Ascending aorta (tissue), 2 donors: ENCODE measurements around the gene PLIN4. TPM values are rescaled to one million over a fixed set of nuclear protein-coding genes. Genes with fewer than 3 reads are reported as not detected.

ENCODE experiments used
- DNase-seq, 2 donors: peaks; one replicate each; pipeline ENCODE4 v3.0.0-alpha.2; 2019; ENCODE audit warnings: low spot score in 2 of 2
- H3K27ac ChIP-seq, 2 donors: fragments of 200-600 bp; sonication (generic); one replicate each; pipeline ENCODE4 v1.5.1; 2016 to 2017; ENCODE audit warnings: mild to moderate bottlenecking in 1 of 2
- H3K27me3 ChIP-seq: fragments of 200-600 bp; sonication (generic); one replicate; pipeline ENCODE4 v1.5.1; 2017
- H3K36me3 ChIP-seq, 2 donors: fragments of 200-600 bp; sonication (generic); one replicate each; pipeline ENCODE4 v1.5.1; 2016
- H3K4me1 ChIP-seq, 2 donors: fragments of 200-600 bp; sonication (generic); one replicate each; pipeline ENCODE4 v1.5.1; 2016 to 2017; ENCODE audit warnings: mild to moderate bottlenecking in 1 of 2
- H3K4me3 ChIP-seq, 2 donors: fragments of 200-600 bp; sonication (generic); one replicate each; pipeline ENCODE4 v1.5.1; 2016 to 2017; ENCODE audit warnings: mild to moderate bottlenecking in 1 of 2
- H3K9me3 ChIP-seq, 2 donors: fragments of 200-600 bp; sonication (generic); one replicate each; pipeline ENCODE4 v1.5.1; 2016
- intact Hi-C: fragments of 100-400 bp; cut with DNase I; formaldehyde crosslinking; loops from one replicate; pipeline ENCODE4 v1.15.1; 2023
- total RNA-seq: library from RNA; depleted of rRNA; stranded (reverse); fragments of >200 nt; gene quantifications from one replicate; pipeline ENCODE4 v1.1.0, GENCODE V29; 2016
- TF ChIP-seq, protein P1 (sequence below), 3 experiments: fragments of 200-600 bp in 2 of 3; fragments of 450-650 bp in 1 of 3; sonication (generic) in 2 of 3; IDR thresholded peaks; one replicate each; pipeline ENCODE4 v1.5.1; 2016 to 2019; ENCODE audit warnings: antibody characterized with exemption in 3 of 3, mild to moderate bottlenecking in 1 of 3, moderate library complexity in 1 of 3

Gene PLIN4
- total RNA-seq, 1 donor from 2014 or later, result 15.1 TPM

DNA sequence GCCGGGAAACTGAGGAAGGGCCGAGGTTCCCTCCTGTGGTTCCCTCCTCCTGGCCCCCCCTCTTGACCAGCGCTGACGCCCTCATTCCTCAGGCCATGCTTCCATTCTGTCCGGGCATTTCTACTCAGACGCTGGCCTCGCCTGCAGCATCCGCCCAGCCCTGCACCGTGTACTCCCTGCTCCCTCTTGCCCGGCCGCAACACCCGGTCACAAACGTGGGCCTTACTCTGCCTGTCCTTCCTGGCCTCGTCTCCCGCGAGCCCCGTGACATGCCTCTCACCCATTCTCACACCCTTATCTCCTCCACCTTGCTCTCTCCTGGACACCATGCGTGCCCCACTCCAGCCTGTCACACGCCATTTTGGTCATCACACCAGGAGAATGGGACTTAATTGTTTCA, 34.9 kb downstream of the PLIN4 start:
- Histone ChIP-seq H3K36me3 (peaks cover 11 to 40% of the 10 kb centered on the region in 2 donors), H3K9me3 (no peaks in the 10 kb centered on the region), H3K27me3 (no peaks in the 10 kb centered on the region), H3K27ac (no peak overlapping the region), H3K4me3 (no peak overlapping the region), H3K4me1 (no peaks in the 10 kb centered on the region)
- intact Hi-C loops, result no loop called here
- no peak for DNase-seq
- TF ChIP-seq, protein P1, sequence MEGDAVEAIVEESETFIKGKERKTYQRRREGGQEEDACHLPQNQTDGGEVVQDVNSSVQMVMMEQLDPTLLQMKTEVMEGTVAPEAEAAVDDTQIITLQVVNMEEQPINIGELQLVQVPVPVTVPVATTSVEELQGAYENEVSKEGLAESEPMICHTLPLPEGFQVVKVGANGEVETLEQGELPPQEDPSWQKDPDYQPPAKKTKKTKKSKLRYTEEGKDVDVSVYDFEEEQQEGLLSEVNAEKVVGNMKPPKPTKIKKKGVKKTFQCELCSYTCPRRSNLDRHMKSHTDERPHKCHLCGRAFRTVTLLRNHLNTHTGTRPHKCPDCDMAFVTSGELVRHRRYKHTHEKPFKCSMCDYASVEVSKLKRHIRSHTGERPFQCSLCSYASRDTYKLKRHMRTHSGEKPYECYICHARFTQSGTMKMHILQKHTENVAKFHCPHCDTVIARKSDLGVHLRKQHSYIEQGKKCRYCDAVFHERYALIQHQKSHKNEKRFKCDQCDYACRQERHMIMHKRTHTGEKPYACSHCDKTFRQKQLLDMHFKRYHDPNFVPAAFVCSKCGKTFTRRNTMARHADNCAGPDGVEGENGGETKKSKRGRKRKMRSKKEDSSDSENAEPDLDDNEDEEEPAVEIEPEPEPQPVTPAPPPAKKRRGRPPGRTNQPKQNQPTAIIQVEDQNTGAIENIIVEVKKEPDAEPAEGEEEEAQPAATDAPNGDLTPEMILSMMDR (IDR thresholded peaks at IDR 0.05), result no peak

DNA sequence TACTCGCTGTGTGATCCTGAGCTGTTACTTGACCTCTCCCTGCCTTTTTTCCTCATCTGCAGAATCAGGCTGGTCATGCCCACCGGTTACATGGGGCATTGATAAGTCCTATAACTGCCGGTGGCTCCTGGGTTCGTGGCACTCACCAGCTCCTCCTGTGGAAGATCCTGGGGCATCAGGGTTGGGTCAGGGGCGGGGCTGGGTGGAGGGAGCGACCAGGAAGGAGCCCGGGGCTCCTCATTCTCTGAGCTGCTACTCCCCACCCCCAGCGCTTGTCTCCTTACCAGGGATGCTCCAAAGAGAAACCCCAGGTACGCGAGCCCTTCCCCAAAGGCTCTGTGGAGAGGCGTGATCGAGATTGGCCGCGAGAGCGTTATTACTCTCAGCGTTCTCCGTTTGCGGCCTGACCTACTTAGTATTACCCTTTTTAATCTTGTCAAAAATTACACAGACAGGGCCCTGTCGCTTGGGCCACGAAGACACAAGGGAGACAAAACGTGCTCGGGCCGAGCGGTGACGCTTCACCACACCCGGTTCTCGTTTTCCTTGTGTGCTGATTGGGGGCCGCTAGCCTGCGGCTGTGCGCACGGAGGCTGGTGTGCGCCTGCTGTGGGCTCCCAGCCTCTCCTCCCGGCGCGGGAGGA, 35.4 kb downstream of the PLIN4 start:
- H3K4me1 ChIP-seq, result no peaks in the 10 kb centered on the region
- no peaks in the 10 kb centered on the region for H3K9me3 ChIP-seq
- intact Hi-C loops, result no loop called here
- TF ChIP-seq, protein P1 (IDR thresholded peaks at IDR 0.05), result no peak
- no peak overlapping the region for H3K4me3 ChIP-seq
- H3K36me3 ChIP-seq, result peaks cover 5 to 38% of the 10 kb centered on the region in 2 donors
- H3K27ac ChIP-seq, result no peak overlapping the region
- H3K27me3 ChIP-seq, result no peaks in the 10 kb centered on the region
- DNase-seq, result no peak

DNA sequence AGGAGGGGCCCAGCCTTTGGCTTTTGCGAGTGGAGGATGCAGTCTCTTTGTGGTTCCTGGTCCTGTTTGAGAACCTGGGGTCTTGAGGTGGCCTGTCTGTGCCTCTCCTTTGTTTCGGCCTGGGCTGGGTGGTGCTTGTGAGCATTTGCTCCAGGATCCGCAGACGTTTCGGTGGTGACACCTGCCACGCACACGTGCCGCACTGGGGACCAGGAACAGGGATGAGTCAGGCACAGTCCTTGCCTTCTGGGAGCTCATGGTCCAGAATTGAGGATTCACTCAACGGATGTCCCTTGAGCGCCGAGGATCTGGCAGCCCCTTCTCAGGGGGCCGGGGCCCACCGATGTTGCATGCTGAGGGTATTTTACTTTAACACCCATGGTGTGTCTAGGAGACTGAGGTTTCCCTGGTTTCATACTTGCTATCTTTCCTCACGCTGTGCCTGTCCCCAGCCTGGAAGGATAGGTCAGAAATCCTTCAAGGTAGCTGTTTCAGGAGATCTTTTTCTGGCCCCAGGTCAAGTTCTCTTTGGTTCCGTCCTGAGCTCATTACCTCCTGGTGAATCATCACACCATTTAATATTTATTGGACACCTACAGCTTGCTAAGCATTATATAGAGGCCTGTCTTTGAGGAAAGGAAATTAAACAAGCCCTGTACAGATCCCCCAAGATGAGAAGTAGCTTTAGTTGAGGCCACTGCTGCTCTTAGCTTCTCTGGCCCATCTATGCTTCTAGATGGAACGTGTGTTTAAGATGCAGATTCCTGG, 41.1 kb downstream of the PLIN4 start:
- H3K27ac ChIP-seq, result no peak overlapping the region
- DNase-seq, result no peak
- intact Hi-C loops, result no loop called here
- no peaks in the 10 kb centered on the region for H3K9me3 ChIP-seq
- TF ChIP-seq, protein P1 (IDR thresholded peaks at IDR 0.05), result no peak
- no peaks in the 10 kb centered on the region for H3K27me3 ChIP-seq
- no peak overlapping the region for H3K4me3 ChIP-seq
- peaks cover 20 to 43% of the 10 kb centered on the region in 2 donors for H3K36me3 ChIP-seq
- H3K4me1 ChIP-seq, result peaks cover 7 to 24% of the 10 kb centered on the region in 2 donors

DNA sequence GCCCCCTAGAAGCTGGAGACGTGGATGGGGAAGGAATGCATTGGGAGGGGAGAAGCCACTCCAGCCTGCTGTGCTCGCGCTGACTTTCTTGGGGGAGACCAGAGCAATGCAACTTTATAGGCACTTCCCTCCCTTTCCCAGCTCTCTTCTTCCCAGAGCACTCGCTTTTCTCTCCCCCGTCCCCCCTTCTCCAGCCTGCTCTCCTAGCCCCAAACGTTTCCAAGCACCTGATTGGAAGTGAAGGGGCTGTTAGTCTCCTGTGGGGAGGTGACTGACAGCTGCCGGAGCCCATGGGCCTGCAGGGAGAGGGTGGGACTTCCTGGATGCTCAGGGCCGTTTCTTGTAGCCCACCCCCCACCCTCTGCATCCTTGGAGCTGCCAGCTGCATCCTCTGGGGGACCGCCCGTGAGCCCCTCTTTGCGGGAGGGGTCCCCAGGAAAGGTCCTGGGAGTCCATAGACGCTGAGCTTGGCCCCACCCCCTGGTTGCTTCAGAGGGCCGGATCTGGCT, 43.7 kb downstream of the PLIN4 start:
- H3K27me3 ChIP-seq, result no peaks in the 10 kb centered on the region
- intact Hi-C loops, result loop anchor here (5.0 kb wide), 2 partner anchors 72 to 227 kb away; partner anchors contain the start of genes CHAF1A, SH3GL1 and YJU2
- no peak for DNase-seq
- H3K4me3 ChIP-seq, result peak overlapping the region; percentile 1 to 100
- H3K36me3 ChIP-seq, result peaks cover 20 to 27% of the 10 kb centered on the region in 2 donors
- H3K4me1 ChIP-seq, result peaks cover 7 to 28% of the 10 kb centered on the region in 2 donors
- H3K27ac ChIP-seq, result no peak overlapping the region
- TF ChIP-seq, protein P1 (IDR thresholded peaks at IDR 0.05), result no peak
- no peaks in the 10 kb centered on the region for H3K9me3 ChIP-seq

DNA sequence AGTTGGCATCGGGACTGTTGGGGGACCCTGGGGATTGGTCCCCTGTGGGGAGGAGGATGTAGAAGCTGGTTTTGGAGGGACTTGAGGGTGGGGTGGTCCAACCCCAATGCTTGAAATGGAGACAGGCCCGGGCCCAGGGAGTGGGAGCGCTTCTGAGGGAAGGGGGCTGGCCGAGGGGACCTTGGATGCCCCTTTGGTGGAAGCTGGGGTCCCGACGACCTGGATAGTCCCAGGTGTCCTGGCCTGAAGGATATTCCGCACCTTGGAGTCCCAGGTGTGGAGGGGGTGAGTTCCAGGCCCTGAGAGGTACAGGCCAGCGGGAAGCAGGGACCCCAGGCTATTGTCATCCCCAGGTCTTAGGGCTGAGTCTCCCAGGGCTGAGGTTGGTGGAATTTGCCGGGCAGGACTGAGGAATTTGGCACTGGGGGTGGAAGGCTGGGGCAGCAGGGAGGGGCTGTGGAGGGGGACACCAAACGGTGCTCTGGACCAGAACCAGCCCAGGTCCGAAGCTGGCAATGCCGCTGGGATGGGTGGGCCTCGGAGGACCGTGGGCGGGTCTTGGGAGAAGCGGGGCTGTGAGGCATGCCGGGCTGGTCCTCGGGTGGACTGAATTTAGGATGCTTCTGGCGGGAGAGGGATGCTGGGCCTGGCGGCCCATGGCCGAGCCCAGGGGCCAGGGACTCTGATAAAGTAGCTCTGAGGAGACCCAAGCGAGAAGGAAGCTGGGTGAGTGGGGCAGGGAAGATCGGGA, 44.3 kb downstream of the PLIN4 start:
- Histone ChIP-seq H3K9me3 (no peaks in the 10 kb centered on the region), H3K36me3 (peaks cover 20 to 27% of the 10 kb centered on the region in 2 donors), H3K27me3 (no peaks in the 10 kb centered on the region), H3K4me1 (peaks cover 7 to 28% of the 10 kb centered on the region in 2 donors), H3K27ac (no peak overlapping the region), H3K4me3 (peak overlapping the region; percentile 94 to 100)
- DNase-seq, result no peak
- intact Hi-C loops, result loop anchor here (5.0 kb wide), 2 partner anchors 72 to 227 kb away; partner anchors contain the start of genes CHAF1A, SH3GL1 and YJU2
- TF ChIP-seq, protein P1 (IDR thresholded peaks at IDR 0.05), result no peak
